Mammary epithelial cell (primary cell): ENCODE results near the gene CHAT.

Experiments used
- EZH2 ChIP-seq: IDR thresholded peaks from 2 replicates; pipeline ENCODE4 v1.6.1; 2012; ENCODE audit warnings: low read length, inconsistent platforms, borderline replicate concordance
- TF ChIP-seq, protein P1 (sequence below), 2 donors: IDR thresholded peaks in 1 of 2; conservative IDR thresholded peaks in 1 of 2; 2 replicates each; pipeline ENCODE4 v1.5.1; 2011 to 2012; ENCODE audit warnings: inconsistent platforms in 2 of 2, low read length in 2 of 2, mild to moderate bottlenecking in 2 of 2, control low read depth in 1 of 2, low read depth in 1 of 2; ENCODE audit not compliant: insufficient read depth in 1 of 2; ENCODE audit errors: extremely low read depth in 1 of 2

DNA sequence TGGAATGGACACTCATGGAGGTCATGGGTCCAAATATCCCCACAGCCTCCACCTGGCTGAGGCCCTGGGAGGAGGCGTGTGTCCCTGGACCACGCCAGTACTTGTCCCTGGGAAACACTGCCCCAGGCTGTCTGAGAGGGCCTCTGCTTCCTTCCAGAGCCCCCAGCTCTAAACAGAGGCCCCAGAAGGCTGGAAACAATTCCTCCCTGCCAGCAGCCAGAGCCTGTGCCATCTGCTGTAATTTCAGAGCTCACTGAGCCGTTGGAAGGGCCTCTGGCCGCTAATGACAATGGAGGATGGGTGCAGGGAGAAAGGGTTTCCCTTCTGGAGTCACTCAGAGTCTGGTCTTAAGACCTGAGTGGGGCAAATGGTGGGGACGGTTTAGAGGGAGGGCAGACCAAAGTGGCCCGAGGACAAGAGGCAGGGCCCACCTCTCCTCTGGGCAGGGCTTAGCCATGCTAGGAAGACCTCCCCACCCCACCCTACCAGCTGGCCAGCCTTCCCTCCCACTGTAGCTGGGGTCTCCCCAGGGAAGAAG lies 7.1 kb downstream of the CHAT start:
- TF ChIP-seq EZH2: no peak
- TF ChIP-seq, protein P1, sequence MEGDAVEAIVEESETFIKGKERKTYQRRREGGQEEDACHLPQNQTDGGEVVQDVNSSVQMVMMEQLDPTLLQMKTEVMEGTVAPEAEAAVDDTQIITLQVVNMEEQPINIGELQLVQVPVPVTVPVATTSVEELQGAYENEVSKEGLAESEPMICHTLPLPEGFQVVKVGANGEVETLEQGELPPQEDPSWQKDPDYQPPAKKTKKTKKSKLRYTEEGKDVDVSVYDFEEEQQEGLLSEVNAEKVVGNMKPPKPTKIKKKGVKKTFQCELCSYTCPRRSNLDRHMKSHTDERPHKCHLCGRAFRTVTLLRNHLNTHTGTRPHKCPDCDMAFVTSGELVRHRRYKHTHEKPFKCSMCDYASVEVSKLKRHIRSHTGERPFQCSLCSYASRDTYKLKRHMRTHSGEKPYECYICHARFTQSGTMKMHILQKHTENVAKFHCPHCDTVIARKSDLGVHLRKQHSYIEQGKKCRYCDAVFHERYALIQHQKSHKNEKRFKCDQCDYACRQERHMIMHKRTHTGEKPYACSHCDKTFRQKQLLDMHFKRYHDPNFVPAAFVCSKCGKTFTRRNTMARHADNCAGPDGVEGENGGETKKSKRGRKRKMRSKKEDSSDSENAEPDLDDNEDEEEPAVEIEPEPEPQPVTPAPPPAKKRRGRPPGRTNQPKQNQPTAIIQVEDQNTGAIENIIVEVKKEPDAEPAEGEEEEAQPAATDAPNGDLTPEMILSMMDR (conservative IDR thresholded peaks at IDR 0.05 in 1 of 2, IDR thresholded peaks at IDR 0.05 in 1 of 2; ENCODE audit: extremely low read depth in 1 of 2, insufficient read depth in 1 of 2, low read depth in 1 of 2, low read length in 2 of 2): no peak
